ENCODE data around the gene SCAMP3. TPM values are rescaled to one million over a fixed set of nuclear protein-coding genes. Genes with fewer than 3 reads are reported as not detected.

The SCAMP3 gene
- total and polyA plus RNA-seq, 12 donors, result 41.9 to 143 (median 94.1) TPM

DNA sequence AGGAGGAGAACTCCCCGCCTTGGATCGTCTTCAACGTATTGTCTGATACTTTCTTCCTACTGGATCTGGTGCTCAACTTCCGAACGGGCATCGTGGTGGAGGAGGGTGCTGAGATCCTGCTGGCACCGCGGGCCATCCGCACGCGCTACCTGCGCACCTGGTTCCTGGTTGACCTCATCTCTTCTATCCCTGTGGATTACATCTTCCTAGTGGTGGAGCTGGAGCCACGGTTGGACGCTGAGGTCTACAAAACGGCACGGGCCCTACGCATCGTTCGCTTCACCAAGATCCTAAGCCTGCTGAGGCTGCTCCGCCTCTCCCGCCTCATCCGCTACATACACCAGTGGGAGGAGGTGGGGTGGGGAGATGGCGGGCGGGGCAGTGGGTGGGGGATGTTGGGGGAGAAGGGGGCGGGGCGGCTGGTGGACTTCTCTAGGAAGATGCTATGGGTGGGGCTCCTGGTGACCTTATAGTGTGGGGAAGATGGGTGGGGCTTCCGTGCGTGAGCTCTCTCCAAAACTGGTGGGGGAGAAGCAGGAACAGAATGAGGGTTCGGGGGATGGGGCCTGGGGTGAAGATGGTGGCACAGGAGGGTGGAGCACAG is 20.4 kb upstream of the SCAMP3 start:
- peaks cover 9 to 11% of the 10 kb centered on the region in 2 donors for H3K4me1 ChIP-seq (replicated peaks in 1 of 2)
- no peak for DNase-seq
- intact Hi-C loops (cut with DNase I), result no loop called here
- H3K27me3 ChIP-seq, result no peaks in the 10 kb centered on the region
- H3K36me3 ChIP-seq (replicated peaks in 1 of 2), result no peaks in the 10 kb centered on the region
- H3K4me3 ChIP-seq, result no peak overlapping the region
- WGBS, 4 donors, result 94 to 96% (median 95%) methylated on average over 19 to 29 of the region's 29 CpGs
- H3K27ac ChIP-seq, result no peak overlapping the region
- no peaks in the 10 kb centered on the region for H3K9me3 ChIP-seq (replicated peaks in 1 of 3)
- no peak for TF ChIP-seq POLR2A (IDR thresholded peaks at IDR 0.05)
- TF ChIP-seq, protein P1, sequence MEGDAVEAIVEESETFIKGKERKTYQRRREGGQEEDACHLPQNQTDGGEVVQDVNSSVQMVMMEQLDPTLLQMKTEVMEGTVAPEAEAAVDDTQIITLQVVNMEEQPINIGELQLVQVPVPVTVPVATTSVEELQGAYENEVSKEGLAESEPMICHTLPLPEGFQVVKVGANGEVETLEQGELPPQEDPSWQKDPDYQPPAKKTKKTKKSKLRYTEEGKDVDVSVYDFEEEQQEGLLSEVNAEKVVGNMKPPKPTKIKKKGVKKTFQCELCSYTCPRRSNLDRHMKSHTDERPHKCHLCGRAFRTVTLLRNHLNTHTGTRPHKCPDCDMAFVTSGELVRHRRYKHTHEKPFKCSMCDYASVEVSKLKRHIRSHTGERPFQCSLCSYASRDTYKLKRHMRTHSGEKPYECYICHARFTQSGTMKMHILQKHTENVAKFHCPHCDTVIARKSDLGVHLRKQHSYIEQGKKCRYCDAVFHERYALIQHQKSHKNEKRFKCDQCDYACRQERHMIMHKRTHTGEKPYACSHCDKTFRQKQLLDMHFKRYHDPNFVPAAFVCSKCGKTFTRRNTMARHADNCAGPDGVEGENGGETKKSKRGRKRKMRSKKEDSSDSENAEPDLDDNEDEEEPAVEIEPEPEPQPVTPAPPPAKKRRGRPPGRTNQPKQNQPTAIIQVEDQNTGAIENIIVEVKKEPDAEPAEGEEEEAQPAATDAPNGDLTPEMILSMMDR (IDR thresholded peaks at IDR 0.05), result no peak

DNA sequence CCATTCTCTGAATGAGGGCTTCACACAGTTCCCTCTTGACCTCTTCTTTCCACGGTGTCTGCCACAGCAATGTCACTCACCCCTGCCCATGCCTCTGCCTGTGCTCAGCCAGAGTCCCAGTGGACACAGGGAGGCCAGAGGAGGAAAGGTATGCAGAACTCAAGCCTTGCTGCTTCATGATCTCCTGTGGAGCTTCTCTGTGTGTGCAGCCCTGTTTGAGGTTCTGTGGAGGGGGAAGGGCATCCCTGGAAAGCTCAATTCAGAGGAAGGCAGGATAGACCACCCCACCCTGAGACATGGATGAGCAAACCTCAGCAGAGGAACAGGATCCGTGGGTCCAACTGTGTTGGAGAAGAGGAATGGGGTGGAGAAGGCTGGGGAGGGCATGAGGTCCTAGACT is 17.1 kb upstream of the SCAMP3 start:
- peaks cover 9 to 18% of the 10 kb centered on the region in 2 donors for H3K4me1 ChIP-seq (replicated peaks in 1 of 2)
- no peak overlapping the region for H3K4me3 ChIP-seq
- H3K36me3 ChIP-seq (replicated peaks in 1 of 2), result no peaks in the 10 kb centered on the region
- no peaks in the 10 kb centered on the region for H3K27me3 ChIP-seq
- DNase-seq, result no peak
- intact Hi-C loops (cut with DNase I), result loop anchor here in 1 of 2 donors (5.0 to 10.0 kb wide), 2 partner anchors 43 to 316 kb away; partner anchors contain the start of gene RUSC1
- no peak overlapping the region for H3K27ac ChIP-seq
- no peaks in the 10 kb centered on the region for H3K9me3 ChIP-seq (replicated peaks in 1 of 3)
- TF ChIP-seq, protein P1 (IDR thresholded peaks at IDR 0.05), result no peak
- no peak for TF ChIP-seq POLR2A (IDR thresholded peaks at IDR 0.05)
- WGBS, 4 donors, result 63 to 86% (median 80%) methylated on average over 2 of the region's 2 CpGs

DNA sequence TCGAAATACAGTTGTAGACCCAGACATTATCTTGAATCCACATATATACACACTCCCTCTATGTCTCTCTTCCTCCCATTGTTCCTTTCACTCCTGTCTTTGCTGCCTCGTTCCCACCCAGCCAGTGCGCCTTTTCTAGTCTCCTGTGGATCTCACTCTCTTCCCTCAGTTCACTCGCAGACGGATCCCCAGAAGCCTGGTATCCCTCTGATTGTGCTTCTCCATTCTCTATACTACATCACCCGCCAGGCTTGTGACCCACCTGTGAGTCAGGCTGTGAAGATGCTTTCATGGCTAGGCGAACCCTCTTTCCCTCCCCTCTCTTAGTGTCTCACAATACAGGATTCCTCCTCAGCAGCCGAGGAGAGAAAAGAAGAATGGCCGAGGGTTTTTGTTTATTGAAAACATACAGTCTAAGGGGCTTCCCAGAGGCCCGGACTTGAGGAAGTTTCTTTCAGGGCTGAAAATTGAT is 16.6 kb upstream of the SCAMP3 start:
- intact Hi-C loops (cut with DNase I), result loop anchor here in 1 of 2 donors (5.0 to 10.0 kb wide), 2 partner anchors 44 to 316 kb away; partner anchors contain the start of gene RUSC1
- H3K36me3 ChIP-seq (replicated peaks in 1 of 2), result no peaks in the 10 kb centered on the region
- whole genome bisulfite sequencing, 4 donors, result 62 to 67% (median 66%) methylated on average over 10 of the region's 10 CpGs
- TF ChIP-seq, protein P1 (IDR thresholded peaks at IDR 0.05), result peak in 1 of 6 experiments; percentile 3
- TF ChIP-seq POLR2A (IDR thresholded peaks at IDR 0.05), result no peak
- H3K27ac ChIP-seq, result peak overlapping the region in 1 of 5 donors; percentile 7
- H3K4me1 ChIP-seq (replicated peaks in 1 of 2), result peaks cover 11 to 18% of the 10 kb centered on the region in 2 donors
- no peak overlapping the region for H3K4me3 ChIP-seq
- H3K27me3 ChIP-seq, result no peaks in the 10 kb centered on the region
- H3K9me3 ChIP-seq (replicated peaks in 1 of 3), result no peaks in the 10 kb centered on the region
- DNase-seq, result no peak

DNA sequence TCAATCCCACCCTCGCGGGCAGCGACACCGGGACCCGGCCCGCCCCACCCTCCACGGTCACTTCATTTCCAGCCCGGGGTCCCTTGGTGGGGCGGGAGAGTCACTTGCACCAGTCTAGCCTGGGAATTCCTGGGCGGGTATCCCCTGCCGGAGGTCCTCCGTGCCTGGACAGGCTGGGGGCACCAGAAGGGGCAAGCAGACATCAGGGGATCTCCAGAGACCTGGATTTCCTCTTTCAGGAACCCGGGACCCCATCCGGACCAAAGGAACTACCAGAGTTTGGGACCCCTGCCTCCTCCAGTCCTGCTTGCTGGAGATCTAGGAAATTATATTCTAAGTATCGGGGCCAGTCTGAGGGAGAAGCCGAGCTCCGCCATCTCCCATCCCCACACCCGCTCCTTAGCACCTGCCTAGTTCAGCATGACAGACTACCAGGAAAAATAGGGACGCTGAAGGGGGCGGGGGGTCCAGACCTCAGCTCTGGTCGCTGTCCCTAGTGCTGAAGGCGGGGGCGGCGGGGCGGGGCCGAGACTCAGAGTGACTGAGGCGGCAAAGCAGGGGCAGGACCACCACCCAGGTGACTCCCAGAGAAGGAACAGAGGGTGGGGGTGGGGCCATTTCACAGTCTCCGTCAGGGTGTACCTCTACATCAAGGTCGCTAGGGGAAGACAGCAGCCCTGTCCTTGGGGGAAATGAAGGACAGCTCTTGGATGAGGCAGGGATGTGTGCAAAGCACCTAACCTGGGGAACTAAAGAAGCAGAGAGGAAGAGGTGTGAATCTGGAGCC is 15.9 kb upstream of the SCAMP3 start:
- Histone ChIP-seq H3K27ac (peak overlapping the region in 2 of 5 donors; percentile 60 to 73), H3K4me1 (replicated peaks in 1 of 2) (peaks cover 13 to 18% of the 10 kb centered on the region in 2 donors), H3K4me3 (peak overlapping the region in 3 of 4 donors; percentile 56 to 82 (median 76)), H3K36me3 (replicated peaks in 1 of 2) (no peaks in the 10 kb centered on the region), H3K27me3 (no peaks in the 10 kb centered on the region), H3K9me3 (replicated peaks in 1 of 3) (no peaks in the 10 kb centered on the region)
- peak; percentile 48 to 80 (median 67) for DNase-seq
- TF ChIP-seq POLR2A (IDR thresholded peaks at IDR 0.05), result no peak
- TF ChIP-seq, protein P1 (IDR thresholded peaks at IDR 0.05), result peak in 2 of 6 experiments; percentile 26 to 31
- 0 to 3% (median 1%) methylated on average over 6 to 29 of the region's 29 CpGs for WGBS, 4 donors
- intact Hi-C loops (cut with DNase I), result loop anchor here in 1 of 2 donors (5.0 to 10.0 kb wide), 2 partner anchors 44 to 317 kb away; partner anchors contain the start of gene RUSC1
